ENCODE measurements around the gene VSTM2B.

VSTM2B gene

GRCh38 chr19:29565171-29565570 is 39.4 kb downstream of the VSTM2B start:
- Histone ChIP-seq H3K4me3 (ENCODE audit: low read length in 2 of 2) (no peak overlapping the region), H3K27me3 (ENCODE audit: control insufficient read depth in 2 of 2, insufficient read depth in 2 of 2, low read length in 2 of 2) (no peaks in the 10 kb centered on the region), H3K27ac (ENCODE audit: low read depth in 2 of 2, low read length in 2 of 2) (no peak overlapping the region), H3K36me3 (ENCODE audit: control insufficient read depth in 2 of 2, insufficient read depth in 2 of 2, low read length in 2 of 2) (no peaks in the 10 kb centered on the region), H3K4me1 (ENCODE audit: control insufficient read depth in 2 of 2, insufficient read depth in 2 of 2, low read length in 2 of 2) (no peaks in the 10 kb centered on the region), H3K9me3 (ENCODE audit: control insufficient read depth in 2 of 2, low read length in 2 of 2) (no peaks in the 10 kb centered on the region), H3K9ac (ENCODE audit: low read depth in 1 of 2, low read length in 2 of 2) (no peak overlapping the region)

- Histone ChIP-seq H3K4me3 (ENCODE audit: low read length in 2 of 2) (no peak overlapping the region), H3K9ac (ENCODE audit: low read depth in 1 of 2, low read length in 2 of 2) (no peak overlapping the region), H3K36me3 (ENCODE audit: control insufficient read depth in 2 of 2, insufficient read depth in 2 of 2, low read length in 2 of 2) (no peaks in the 10 kb centered on the region), H3K27me3 (ENCODE audit: control insufficient read depth in 2 of 2, insufficient read depth in 2 of 2, low read length in 2 of 2) (no peaks in the 10 kb centered on the region), H3K4me1 (ENCODE audit: control insufficient read depth in 2 of 2, insufficient read depth in 2 of 2, low read length in 2 of 2) (no peaks in the 10 kb centered on the region), H3K27ac (ENCODE audit: low read depth in 2 of 2, low read length in 2 of 2) (no peak overlapping the region), H3K9me3 (ENCODE audit: control insufficient read depth in 2 of 2, low read length in 2 of 2) (no peaks in the 10 kb centered on the region)
Observed at GRCh38 chr19:29566496-29567054, 40.8 kb downstream of the VSTM2B start.

- no peak overlapping the region for H3K9ac ChIP-seq (ENCODE audit: low read depth in 1 of 2, low read length in 2 of 2)
- H3K27ac ChIP-seq (ENCODE audit: low read depth in 2 of 2, low read length in 2 of 2) = no peak overlapping the region
- H3K27me3 ChIP-seq (ENCODE audit: control insufficient read depth in 2 of 2, insufficient read depth in 2 of 2, low read length in 2 of 2) = no peaks in the 10 kb centered on the region
Observed at GRCh38 chr19:29567366-29567915, 41.6 kb downstream of the VSTM2B start.

GRCh38 chr19:29568036-29569025 is 42.5 kb downstream of the VSTM2B start:
- no peak overlapping the region for H3K4me3 ChIP-seq (ENCODE audit: low read length in 2 of 2)
- H3K27me3 ChIP-seq (ENCODE audit: control insufficient read depth in 2 of 2, insufficient read depth in 2 of 2, low read length in 2 of 2) = no peaks in the 10 kb centered on the region

More at GRCh38 chr19:29567366-29567915, 41.6 kb downstream of the VSTM2B start:
- Histone ChIP-seq H3K4me1 (ENCODE audit: control insufficient read depth in 2 of 2, insufficient read depth in 2 of 2, low read length in 2 of 2) (no peaks in the 10 kb centered on the region), H3K4me3 (ENCODE audit: low read length in 2 of 2) (no peak overlapping the region), H3K36me3 (ENCODE audit: control insufficient read depth in 2 of 2, insufficient read depth in 2 of 2, low read length in 2 of 2) (no peaks in the 10 kb centered on the region), H3K9me3 (ENCODE audit: control insufficient read depth in 2 of 2, low read length in 2 of 2) (no peaks in the 10 kb centered on the region)

GRCh38 chr19:29569038-29569911 is 43.5 kb downstream of the VSTM2B start:
- no peaks in the 10 kb centered on the region for H3K36me3 ChIP-seq (ENCODE audit: control insufficient read depth in 2 of 2, insufficient read depth in 2 of 2, low read length in 2 of 2)
- no peak overlapping the region for H3K27ac ChIP-seq (ENCODE audit: low read depth in 2 of 2, low read length in 2 of 2)
- H3K4me1 ChIP-seq (ENCODE audit: control insufficient read depth in 2 of 2, insufficient read depth in 2 of 2, low read length in 2 of 2) = no peaks in the 10 kb centered on the region
- H3K9me3 ChIP-seq (ENCODE audit: control insufficient read depth in 2 of 2, low read length in 2 of 2) = no peaks in the 10 kb centered on the region
- H3K27me3 ChIP-seq (ENCODE audit: control insufficient read depth in 2 of 2, insufficient read depth in 2 of 2, low read length in 2 of 2) = no peaks in the 10 kb centered on the region
- no peak overlapping the region for H3K4me3 ChIP-seq (ENCODE audit: low read length in 2 of 2)
- H3K9ac ChIP-seq (ENCODE audit: low read depth in 1 of 2, low read length in 2 of 2) = no peak overlapping the region

More at GRCh38 chr19:29568036-29569025, 42.5 kb downstream of the VSTM2B start:
- no peaks in the 10 kb centered on the region for H3K4me1 ChIP-seq (ENCODE audit: control insufficient read depth in 2 of 2, insufficient read depth in 2 of 2, low read length in 2 of 2)
- H3K36me3 ChIP-seq (ENCODE audit: control insufficient read depth in 2 of 2, insufficient read depth in 2 of 2, low read length in 2 of 2) = no peaks in the 10 kb centered on the region
- no peak overlapping the region for H3K27ac ChIP-seq (ENCODE audit: low read depth in 2 of 2, low read length in 2 of 2)
- H3K9ac ChIP-seq (ENCODE audit: low read depth in 1 of 2, low read length in 2 of 2) = no peak overlapping the region
- no peaks in the 10 kb centered on the region for H3K9me3 ChIP-seq (ENCODE audit: control insufficient read depth in 2 of 2, low read length in 2 of 2)

GRCh38 chr19:29571181-29571580 is 45.4 kb downstream of the VSTM2B start:
- peaks cover 0 to 4% of the 10 kb centered on the region in 2 donors for H3K27me3 ChIP-seq (ENCODE audit: control insufficient read depth in 2 of 2, insufficient read depth in 2 of 2, low read length in 2 of 2)
- H3K27ac ChIP-seq (ENCODE audit: low read depth in 2 of 2, low read length in 2 of 2) = no peak overlapping the region
- no peak overlapping the region for H3K9ac ChIP-seq (ENCODE audit: low read depth in 1 of 2, low read length in 2 of 2)
- no peak overlapping the region for H3K4me3 ChIP-seq (ENCODE audit: low read length in 2 of 2)
- H3K9me3 ChIP-seq (ENCODE audit: control insufficient read depth in 2 of 2, low read length in 2 of 2) = no peaks in the 10 kb centered on the region
- no peaks in the 10 kb centered on the region for H3K36me3 ChIP-seq (ENCODE audit: control insufficient read depth in 2 of 2, insufficient read depth in 2 of 2, low read length in 2 of 2)
- no peaks in the 10 kb centered on the region for H3K4me1 ChIP-seq (ENCODE audit: control insufficient read depth in 2 of 2, insufficient read depth in 2 of 2, low read length in 2 of 2)

- no peak overlapping the region for H3K9ac ChIP-seq (ENCODE audit: low read depth in 1 of 2, low read length in 2 of 2)
- peaks cover 0 to 4% of the 10 kb centered on the region in 2 donors for H3K27me3 ChIP-seq (ENCODE audit: control insufficient read depth in 2 of 2, insufficient read depth in 2 of 2, low read length in 2 of 2)
Observed at GRCh38 chr19:29573486-29573885, 47.7 kb downstream of the VSTM2B start.

GRCh38 chr19:29574510-29574909 is 48.7 kb downstream of the VSTM2B start:
- H3K9me3 ChIP-seq (ENCODE audit: control insufficient read depth in 2 of 2, low read length in 2 of 2) = no peaks in the 10 kb centered on the region
- H3K27me3 ChIP-seq (ENCODE audit: control insufficient read depth in 2 of 2, insufficient read depth in 2 of 2, low read length in 2 of 2) = peaks cover 0 to 4% of the 10 kb centered on the region in 2 donors
- H3K27ac ChIP-seq (ENCODE audit: low read depth in 2 of 2, low read length in 2 of 2) = no peak overlapping the region
- H3K4me1 ChIP-seq (ENCODE audit: control insufficient read depth in 2 of 2, insufficient read depth in 2 of 2, low read length in 2 of 2) = no peaks in the 10 kb centered on the region
- no peak overlapping the region for H3K9ac ChIP-seq (ENCODE audit: low read depth in 1 of 2, low read length in 2 of 2)
- no peak overlapping the region for H3K4me3 ChIP-seq (ENCODE audit: low read length in 2 of 2)
- no peaks in the 10 kb centered on the region for H3K36me3 ChIP-seq (ENCODE audit: control insufficient read depth in 2 of 2, insufficient read depth in 2 of 2, low read length in 2 of 2)

More at GRCh38 chr19:29573486-29573885, 47.7 kb downstream of the VSTM2B start:
- Histone ChIP-seq H3K9me3 (ENCODE audit: control insufficient read depth in 2 of 2, low read length in 2 of 2) (no peaks in the 10 kb centered on the region), H3K27ac (ENCODE audit: low read depth in 2 of 2, low read length in 2 of 2) (no peak overlapping the region), H3K36me3 (ENCODE audit: control insufficient read depth in 2 of 2, insufficient read depth in 2 of 2, low read length in 2 of 2) (no peaks in the 10 kb centered on the region), H3K4me3 (ENCODE audit: low read length in 2 of 2) (no peak overlapping the region), H3K4me1 (ENCODE audit: control insufficient read depth in 2 of 2, insufficient read depth in 2 of 2, low read length in 2 of 2) (no peaks in the 10 kb centered on the region)

- Histone ChIP-seq H3K36me3 (ENCODE audit: control insufficient read depth in 2 of 2, insufficient read depth in 2 of 2, low read length in 2 of 2) (no peaks in the 10 kb centered on the region), H3K27me3 (ENCODE audit: control insufficient read depth in 2 of 2, insufficient read depth in 2 of 2, low read length in 2 of 2) (peaks cover 0 to 4% of the 10 kb centered on the region in 2 donors), H3K4me1 (ENCODE audit: control insufficient read depth in 2 of 2, insufficient read depth in 2 of 2, low read length in 2 of 2) (no peaks in the 10 kb centered on the region), H3K9ac (ENCODE audit: low read depth in 1 of 2, low read length in 2 of 2) (no peak overlapping the region), H3K4me3 (ENCODE audit: low read length in 2 of 2) (no peak overlapping the region), H3K9me3 (ENCODE audit: control insufficient read depth in 2 of 2, low read length in 2 of 2) (no peaks in the 10 kb centered on the region), H3K27ac (ENCODE audit: low read depth in 2 of 2, low read length in 2 of 2) (no peak overlapping the region)
Observed at GRCh38 chr19:29576046-29576606, 50.3 kb downstream of the VSTM2B start.

Measured in mucosa of rectum (tissue), 2 donors.